ENCODE measurements around the gene MPND. TPM values are rescaled to one million over a fixed set of nuclear protein-coding genes. Genes with fewer than 3 reads are reported as not detected.

Gene MPND
- total RNA-seq, 2 experiments from 2014 or later = 10.3 to 11.0 TPM

DNA sequence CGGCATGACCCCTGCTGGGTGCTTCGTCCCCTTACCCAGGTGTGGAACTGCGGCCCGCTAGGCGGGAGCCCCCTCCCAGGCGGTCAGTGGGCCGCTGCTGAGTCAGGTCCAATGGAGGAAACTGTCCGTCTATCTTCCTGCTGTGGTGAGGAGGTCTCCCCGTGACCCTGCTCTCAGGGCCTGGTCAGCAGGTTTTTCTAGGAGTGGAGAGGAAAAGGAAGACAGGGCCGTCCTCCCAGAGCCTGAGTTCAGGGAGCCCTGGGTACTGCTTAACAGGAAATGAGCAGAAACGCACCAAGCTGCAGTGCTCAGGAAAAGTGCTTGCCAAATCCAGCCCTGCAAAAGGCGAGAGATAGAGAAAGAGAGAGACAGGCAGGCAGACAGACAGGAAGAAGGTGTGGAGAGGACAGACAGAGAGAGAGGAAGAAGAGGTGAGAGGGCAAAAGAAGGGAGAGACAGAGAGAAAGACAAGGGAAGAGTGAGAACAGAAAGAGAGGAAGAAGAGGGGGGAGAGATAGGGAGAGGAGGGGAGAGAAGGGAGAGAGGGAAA, 46.7 kb downstream of the MPND start:
- H3K9me3 Mint-ChIP-seq = no peaks in the 10 kb centered on the region
- peak overlapping the region; percentile 16 for H3K4me3 Mint-ChIP-seq
- POLR2A ChIA-PET = no interaction called here
- DNase-seq (no peak), ATAC-seq (ENCODE audit: poor library complexity) (no peak)
- CTCF ChIA-PET = interaction anchor here (1.2 kb wide), 1 partner anchor 10 kb away, joined by 5 read pairs; the partner anchor contains the start of gene SH3GL1
- H3K36me3 Mint-ChIP-seq (ENCODE audit: low read depth) = peaks cover 34% of the 10 kb centered on the region
- H3K36me3 ChIP-seq (ENCODE audit: insufficient read depth, low read length) = peaks cover 44% of the 10 kb centered on the region
- intact Hi-C loops (cut with DNase I, micrococcal nuclease) = loop anchor here in 1 of 2 experiments (2.0 kb wide), 1 partner anchor 15 kb away; no protein-coding TSS in a partner anchor
- H3K27ac Mint-ChIP-seq = peak overlapping the region; percentile 68
- peaks cover 55% of the 10 kb centered on the region for H3K4me1 ChIP-seq (ENCODE audit: insufficient read depth, low read length)
- H3K27me3 Mint-ChIP-seq = no peaks in the 10 kb centered on the region
- no peaks in the 10 kb centered on the region for H3K9me3 ChIP-seq (ENCODE audit: control insufficient read depth in 1 of 2, insufficient read depth in 1 of 2, low read length in 2 of 2)
- peaks cover 38% of the 10 kb centered on the region for H3K4me1 Mint-ChIP-seq (ENCODE audit: low read depth)
- no peak overlapping the region for H3K4me3 ChIP-seq (ENCODE audit: low read length)
- TF ChIP-seq CTCF (IDR thresholded peaks at IDR 0.05) = no peak
- no peaks in the 10 kb centered on the region for H3K27me3 ChIP-seq (ENCODE audit: control insufficient read depth in 1 of 2, insufficient read depth in 2 of 2, low read length in 2 of 2)
- no peak overlapping the region for H3K27ac ChIP-seq (ENCODE audit: low read depth in 1 of 2, low read length in 2 of 2)

DNA sequence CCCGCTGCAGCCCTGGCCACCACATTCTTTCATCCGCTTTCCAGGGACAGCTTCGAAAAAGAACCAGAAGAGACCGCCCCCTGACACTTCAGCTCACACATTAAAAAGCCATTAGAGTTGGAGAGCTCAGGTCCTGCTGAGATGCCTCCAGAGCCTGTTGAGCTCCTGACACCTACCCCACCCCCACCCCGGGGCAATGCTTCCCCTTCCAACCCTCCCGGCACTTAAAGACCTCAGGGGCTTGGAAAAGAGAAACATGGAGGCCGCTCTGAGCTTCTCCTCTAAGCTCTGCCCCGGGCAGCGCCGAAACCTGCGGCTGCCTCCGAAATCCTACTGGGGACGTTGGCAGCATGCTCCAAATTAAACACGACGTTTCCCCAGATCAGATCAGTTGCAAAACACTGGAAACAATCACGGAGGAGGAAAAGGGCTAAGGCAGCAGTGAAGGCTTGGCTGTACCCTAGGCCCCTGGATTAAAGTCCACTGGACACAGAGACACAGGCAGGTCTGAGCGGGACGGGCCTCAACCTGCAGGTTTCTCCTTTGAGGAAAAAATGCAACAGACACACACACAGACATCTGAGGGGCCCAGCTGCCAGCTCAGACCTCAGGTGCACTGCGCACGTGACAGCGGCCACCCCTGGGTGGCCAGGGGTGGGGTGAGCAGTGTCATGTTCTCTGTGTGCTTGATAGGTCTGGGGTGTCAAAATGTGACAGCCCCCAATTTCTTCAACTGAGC, 47.4 kb downstream of the MPND start:
- no peak for ATAC-seq (ENCODE audit: poor library complexity)
- Mint-ChIP-seq H3K36me3 (ENCODE audit: low read depth) (peaks cover 33% of the 10 kb centered on the region), H3K27ac (peak overlapping the region; percentile 68), H3K4me3 (no peak overlapping the region), H3K27me3 (no peaks in the 10 kb centered on the region), H3K4me1 (ENCODE audit: low read depth) (peaks cover 39% of the 10 kb centered on the region), H3K9me3 (no peaks in the 10 kb centered on the region)
- no peak for TF ChIP-seq CTCF (IDR thresholded peaks at IDR 0.05)
- Histone ChIP-seq H3K27me3 (ENCODE audit: control insufficient read depth in 1 of 2, insufficient read depth in 2 of 2, low read length in 2 of 2) (no peaks in the 10 kb centered on the region), H3K4me3 (ENCODE audit: low read length) (no peak overlapping the region), H3K4me1 (ENCODE audit: insufficient read depth, low read length) (peaks cover 55% of the 10 kb centered on the region), H3K36me3 (ENCODE audit: insufficient read depth, low read length) (peaks cover 44% of the 10 kb centered on the region), H3K9me3 (ENCODE audit: control insufficient read depth in 1 of 2, insufficient read depth in 1 of 2, low read length in 2 of 2) (no peaks in the 10 kb centered on the region), H3K27ac (ENCODE audit: low read depth in 1 of 2, low read length in 2 of 2) (peak overlapping the region in 1 of 2 donors; percentile 15)
- no peak for DNase-seq
- intact Hi-C loops (cut with DNase I, micrococcal nuclease) = loop anchor here in 1 of 2 experiments (2.0 kb wide), 1 partner anchor 16 kb away; no protein-coding TSS in a partner anchor
- CTCF ChIA-PET = interaction anchor here (0.9 to 1.2 kb wide), 2 partner anchors 10 to 21 kb away, joined by 3 to 5 read pairs; partner anchors contain the start of gene SH3GL1
- POLR2A ChIA-PET = interaction anchor here (1.0 kb wide), 1 partner anchor 9 kb away, joined by 3 read pairs; the partner anchor contains the start of gene SH3GL1

DNA sequence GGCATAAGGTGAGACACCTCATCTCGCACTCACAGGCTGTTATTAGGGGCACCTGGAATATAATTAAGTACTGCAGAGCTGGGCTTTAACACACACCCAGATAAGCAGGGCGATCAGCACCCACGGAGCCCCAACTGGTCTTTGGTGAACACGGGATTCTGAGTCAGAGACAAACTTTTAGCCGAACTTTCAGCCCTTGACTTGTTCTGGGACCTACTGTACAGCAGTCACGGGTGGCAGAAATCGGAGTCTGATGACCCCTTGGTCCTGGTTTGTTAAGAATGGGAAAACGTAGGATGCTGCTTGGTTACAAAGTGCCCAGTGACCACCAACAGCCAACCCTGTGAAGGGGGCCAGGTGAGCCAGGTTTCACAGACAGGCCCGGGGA, 47.9 kb downstream of the MPND start:
- Histone ChIP-seq H3K4me1 (ENCODE audit: insufficient read depth, low read length) (peaks cover 55% of the 10 kb centered on the region), H3K27me3 (ENCODE audit: control insufficient read depth in 1 of 2, insufficient read depth in 2 of 2, low read length in 2 of 2) (no peaks in the 10 kb centered on the region), H3K9me3 (ENCODE audit: control insufficient read depth in 1 of 2, insufficient read depth in 1 of 2, low read length in 2 of 2) (no peaks in the 10 kb centered on the region), H3K4me3 (ENCODE audit: low read length) (no peak overlapping the region), H3K36me3 (ENCODE audit: insufficient read depth, low read length) (peaks cover 42% of the 10 kb centered on the region), H3K27ac (ENCODE audit: low read depth in 1 of 2, low read length in 2 of 2) (no peak overlapping the region)
- intact Hi-C loops (cut with DNase I, micrococcal nuclease) = loop anchor here in 1 of 2 experiments (2.0 kb wide), 1 partner anchor 16 kb away; no protein-coding TSS in a partner anchor
- H3K27ac Mint-ChIP-seq = no peak overlapping the region
- no peaks in the 10 kb centered on the region for H3K27me3 Mint-ChIP-seq
- CTCF ChIA-PET = interaction anchor here (0.9 to 1.2 kb wide), 2 partner anchors 9 to 22 kb away, joined by 3 to 5 read pairs; partner anchors contain the start of gene SH3GL1
- H3K36me3 Mint-ChIP-seq (ENCODE audit: low read depth) = peaks cover 35% of the 10 kb centered on the region
- no peaks in the 10 kb centered on the region for H3K9me3 Mint-ChIP-seq
- no peak for TF ChIP-seq CTCF (IDR thresholded peaks at IDR 0.05)
- H3K4me3 Mint-ChIP-seq = no peak overlapping the region
- POLR2A ChIA-PET = interaction anchor here (1.0 kb wide), 1 partner anchor 9 kb away, joined by 3 read pairs; the partner anchor contains the start of gene SH3GL1
- H3K4me1 Mint-ChIP-seq (ENCODE audit: low read depth) = peaks cover 43% of the 10 kb centered on the region
- DNase-seq (no peak), ATAC-seq (ENCODE audit: poor library complexity) (no peak)
